ENCODE results near the gene DACH1. TPM values are rescaled to one million over a fixed set of nuclear protein-coding genes. Genes with fewer than 3 reads are reported as not detected.

DACH1 gene
- total RNA-seq, 1 experiment from 2014 or later: 1.2 TPM

DNA sequence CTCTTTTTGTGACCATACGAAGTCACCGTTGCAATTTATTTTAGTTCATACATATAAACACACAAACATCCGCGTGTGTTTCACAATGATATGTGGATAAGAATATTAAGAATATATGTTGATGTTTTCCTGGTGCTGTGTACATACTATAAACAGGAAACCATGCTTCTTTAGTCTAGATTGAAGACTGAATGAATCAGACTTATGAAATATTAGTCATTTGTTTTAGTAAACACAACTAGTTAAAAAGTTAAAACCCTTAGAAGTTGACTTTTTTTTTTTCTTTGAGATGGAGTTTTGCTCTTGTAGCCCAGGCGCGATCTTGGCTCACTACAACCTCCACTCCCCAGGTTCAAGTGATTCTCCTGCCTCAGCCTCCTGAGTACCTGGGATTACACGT lies 257.7 kb downstream of the DACH1 start:
- TF ChIP-seq, protein P1, sequence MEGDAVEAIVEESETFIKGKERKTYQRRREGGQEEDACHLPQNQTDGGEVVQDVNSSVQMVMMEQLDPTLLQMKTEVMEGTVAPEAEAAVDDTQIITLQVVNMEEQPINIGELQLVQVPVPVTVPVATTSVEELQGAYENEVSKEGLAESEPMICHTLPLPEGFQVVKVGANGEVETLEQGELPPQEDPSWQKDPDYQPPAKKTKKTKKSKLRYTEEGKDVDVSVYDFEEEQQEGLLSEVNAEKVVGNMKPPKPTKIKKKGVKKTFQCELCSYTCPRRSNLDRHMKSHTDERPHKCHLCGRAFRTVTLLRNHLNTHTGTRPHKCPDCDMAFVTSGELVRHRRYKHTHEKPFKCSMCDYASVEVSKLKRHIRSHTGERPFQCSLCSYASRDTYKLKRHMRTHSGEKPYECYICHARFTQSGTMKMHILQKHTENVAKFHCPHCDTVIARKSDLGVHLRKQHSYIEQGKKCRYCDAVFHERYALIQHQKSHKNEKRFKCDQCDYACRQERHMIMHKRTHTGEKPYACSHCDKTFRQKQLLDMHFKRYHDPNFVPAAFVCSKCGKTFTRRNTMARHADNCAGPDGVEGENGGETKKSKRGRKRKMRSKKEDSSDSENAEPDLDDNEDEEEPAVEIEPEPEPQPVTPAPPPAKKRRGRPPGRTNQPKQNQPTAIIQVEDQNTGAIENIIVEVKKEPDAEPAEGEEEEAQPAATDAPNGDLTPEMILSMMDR (IDR thresholded peaks at IDR 0.05; ENCODE audit: insufficient read depth in 1 of 2, low read depth in 1 of 2, low read length in 1 of 2, severe bottlenecking in 1 of 2, unreplicated experiment in 1 of 2): no peak
- H3K4me1 Mint-ChIP-seq (ENCODE audit: low read depth, unreplicated experiment): no peaks in the 10 kb centered on the region
- H3K4me1 ChIP-seq: no peaks in the 10 kb centered on the region; the same call in 1 of the 2 replicates
- no peaks in the 10 kb centered on the region for H3K9me3 ChIP-seq
- intact Hi-C loops (cut with micrococcal nuclease; ENCODE audit: unreplicated experiment): no loop called here
- no peak overlapping the region for H3K27ac Mint-ChIP-seq (ENCODE audit: unreplicated experiment)
- H3K27me3 Mint-ChIP-seq (ENCODE audit: insufficient read depth, unreplicated experiment): no peaks in the 10 kb centered on the region
- BruUV-seq (replicated peaks): no TSS peak
- POLR2A ChIA-PET: no interaction called here
- H3K36me3 Mint-ChIP-seq (ENCODE audit: insufficient read depth, unreplicated experiment): no peaks in the 10 kb centered on the region
- no peak overlapping the region for H3K4me3 Mint-ChIP-seq (ENCODE audit: unreplicated experiment)
- no peak for DNase-seq
- H3K36me3 ChIP-seq (ENCODE audit: control insufficient read depth, insufficient read depth, low read length): no peaks in the 10 kb centered on the region
- CTCF ChIA-PET: no interaction called here
- no peak overlapping the region for H3K4me3 ChIP-seq (ENCODE audit: low read depth, low read length)
- H3K27me3 ChIP-seq (replicated peaks; ENCODE audit: control insufficient read depth, insufficient read depth, low read length): no peaks in the 10 kb centered on the region
- H3K9me3 Mint-ChIP-seq (ENCODE audit: unreplicated experiment): no peaks in the 10 kb centered on the region

DNA sequence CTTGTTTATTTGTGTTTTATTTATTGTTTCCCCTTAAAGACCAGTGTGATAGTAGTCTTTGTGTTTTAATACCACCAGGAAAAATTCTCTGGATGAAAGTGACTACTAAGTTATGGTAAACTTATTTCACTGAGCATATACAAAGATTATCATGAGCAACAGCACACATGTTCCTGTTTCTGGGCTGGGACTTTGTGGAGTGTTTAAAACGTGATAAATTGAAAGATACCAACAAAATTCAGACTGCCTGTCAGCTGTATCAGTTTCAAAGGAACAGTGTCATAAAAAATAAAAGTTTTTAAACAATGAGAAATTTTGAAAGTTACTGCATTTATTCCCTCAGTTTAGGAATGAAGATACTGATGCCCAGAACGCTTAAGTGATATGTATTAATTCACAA lies 259.4 kb downstream of the DACH1 start:
- no TSS peak for BruUV-seq (replicated peaks)
- Mint-ChIP-seq H3K4me1 (ENCODE audit: low read depth, unreplicated experiment) (no peaks in the 10 kb centered on the region), H3K27ac (ENCODE audit: unreplicated experiment) (no peak overlapping the region), H3K9me3 (ENCODE audit: unreplicated experiment) (no peaks in the 10 kb centered on the region), H3K36me3 (ENCODE audit: insufficient read depth, unreplicated experiment) (no peaks in the 10 kb centered on the region), H3K4me3 (ENCODE audit: unreplicated experiment) (no peak overlapping the region), H3K27me3 (ENCODE audit: insufficient read depth, unreplicated experiment) (no peaks in the 10 kb centered on the region)
- CTCF ChIA-PET: no interaction called here
- Histone ChIP-seq H3K27me3 (replicated peaks; ENCODE audit: control insufficient read depth, insufficient read depth, low read length) (no peaks in the 10 kb centered on the region), H3K4me1 (no peaks in the 10 kb centered on the region; the same call in 1 of the 2 replicates), H3K36me3 (ENCODE audit: control insufficient read depth, insufficient read depth, low read length) (no peaks in the 10 kb centered on the region), H3K9me3 (no peaks in the 10 kb centered on the region), H3K4me3 (ENCODE audit: low read depth, low read length) (no peak overlapping the region)
- intact Hi-C loops (cut with micrococcal nuclease; ENCODE audit: unreplicated experiment): no loop called here
- POLR2A ChIA-PET: no interaction called here
- no peak for DNase-seq
- TF ChIP-seq, protein P1 (IDR thresholded peaks at IDR 0.05; ENCODE audit: insufficient read depth in 1 of 2, low read depth in 1 of 2, low read length in 1 of 2, severe bottlenecking in 1 of 2, unreplicated experiment in 1 of 2): no peak

DNA sequence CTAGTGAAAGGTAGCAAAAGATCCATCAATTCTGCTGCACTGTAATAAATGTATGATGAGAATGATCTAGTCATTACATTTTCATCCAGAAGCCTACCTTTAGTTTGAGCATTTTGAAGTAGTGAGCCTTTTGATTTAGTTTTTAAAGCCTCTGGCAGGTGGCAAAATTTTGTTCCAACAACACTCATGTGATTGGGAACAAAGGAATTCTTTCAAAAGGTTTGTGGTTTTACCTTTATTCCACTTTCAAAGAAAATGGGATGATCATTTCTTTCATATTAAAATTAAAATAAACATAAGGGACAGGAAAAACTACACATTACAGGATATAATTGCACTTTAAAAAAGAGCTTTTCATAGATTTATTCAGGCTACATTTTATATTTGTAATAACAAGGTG lies 260.2 kb downstream of the DACH1 start:
- Mint-ChIP-seq H3K36me3 (ENCODE audit: insufficient read depth, unreplicated experiment) (no peaks in the 10 kb centered on the region), H3K27ac (ENCODE audit: unreplicated experiment) (no peak overlapping the region), H3K4me1 (ENCODE audit: low read depth, unreplicated experiment) (no peaks in the 10 kb centered on the region), H3K27me3 (ENCODE audit: insufficient read depth, unreplicated experiment) (no peaks in the 10 kb centered on the region), H3K4me3 (ENCODE audit: unreplicated experiment) (no peak overlapping the region), H3K9me3 (ENCODE audit: unreplicated experiment) (no peaks in the 10 kb centered on the region)
- Histone ChIP-seq H3K36me3 (ENCODE audit: control insufficient read depth, insufficient read depth, low read length) (no peaks in the 10 kb centered on the region), H3K4me1 (no peaks in the 10 kb centered on the region; the same call in 1 of the 2 replicates), H3K4me3 (ENCODE audit: low read depth, low read length) (no peak overlapping the region), H3K27me3 (replicated peaks; ENCODE audit: control insufficient read depth, insufficient read depth, low read length) (no peaks in the 10 kb centered on the region), H3K9me3 (no peaks in the 10 kb centered on the region)
- no TSS peak for BruUV-seq (replicated peaks)
- POLR2A ChIA-PET: no interaction called here
- TF ChIP-seq, protein P1 (IDR thresholded peaks at IDR 0.05; ENCODE audit: insufficient read depth in 1 of 2, low read depth in 1 of 2, low read length in 1 of 2, severe bottlenecking in 1 of 2, unreplicated experiment in 1 of 2): no peak
- CTCF ChIA-PET: no interaction called here
- no peak for DNase-seq
- intact Hi-C loops (cut with micrococcal nuclease; ENCODE audit: unreplicated experiment): no loop called here

All from Caco-2 (cell line).